GM19324 (cell line): ENCODE measurements around the gene PDE4D.
"Not testable (repeated sequence)": the region's sequence is repeated elsewhere in the genome, so short reads cannot be mapped to it uniquely, and the experiment has no call there.

Source experiments
- ATAC-seq: cut with Tn5 transposase; IDR thresholded peaks from one replicate; pipeline ENCODE4 v1.9.1; 2021; ENCODE audit warnings: mild to moderate bottlenecking, moderate library complexity; ENCODE audit not compliant: unreplicated experiment, low FRiP score

Gene PDE4D

DNA sequence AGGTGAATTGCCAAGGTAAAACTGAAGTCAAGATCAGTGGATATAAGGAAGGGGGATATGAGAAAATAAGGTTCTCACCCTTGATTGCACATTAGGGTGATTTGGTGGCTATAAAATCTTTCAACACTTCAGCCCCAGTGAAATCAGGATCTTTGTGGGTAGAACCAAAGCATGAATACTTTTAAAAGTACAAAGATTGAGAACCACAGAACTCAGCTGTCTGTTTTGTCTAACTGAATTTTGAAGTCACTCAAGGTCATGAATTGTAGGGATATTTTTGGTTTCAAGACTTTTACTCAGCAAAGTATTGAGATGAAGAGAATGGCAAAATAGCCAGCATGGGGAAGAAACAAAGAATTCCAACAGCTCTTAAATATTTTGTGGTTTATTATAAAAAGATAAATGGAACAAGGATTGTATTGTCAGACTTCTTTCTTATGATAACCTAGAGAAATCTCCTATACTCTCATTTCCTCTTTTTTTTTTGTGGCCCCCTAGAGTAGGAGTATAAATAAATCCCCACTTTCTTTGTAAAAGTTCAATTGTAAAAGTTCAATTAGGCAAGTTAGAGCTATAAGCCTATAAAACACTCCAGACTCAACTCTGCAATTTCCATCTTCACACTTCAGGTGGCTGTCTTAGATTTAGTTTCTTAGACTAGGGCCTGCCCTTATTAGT is 272.9 kb downstream of the PDE4D start:
- ATAC-seq, result no peak

DNA sequence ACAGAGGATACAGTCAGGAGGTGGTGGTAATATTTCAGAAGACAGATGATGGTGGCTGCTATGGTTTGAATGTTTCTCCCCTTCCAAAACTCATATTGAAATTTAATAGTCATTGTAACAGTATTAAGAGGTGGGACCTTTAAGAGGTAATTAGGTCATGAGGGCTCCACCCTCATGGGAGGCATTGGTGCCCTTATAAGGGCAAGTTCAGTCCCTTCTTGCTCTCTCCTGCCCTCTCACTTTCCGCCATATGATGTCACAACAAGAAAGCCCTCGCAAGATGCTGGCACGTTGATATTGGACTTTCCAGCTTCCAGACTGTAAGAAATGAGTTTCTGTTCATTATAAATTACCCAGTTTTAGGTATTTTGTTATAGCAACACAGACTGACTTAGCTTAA is 274.9 kb downstream of the PDE4D start:
- no peak for ATAC-seq

DNA sequence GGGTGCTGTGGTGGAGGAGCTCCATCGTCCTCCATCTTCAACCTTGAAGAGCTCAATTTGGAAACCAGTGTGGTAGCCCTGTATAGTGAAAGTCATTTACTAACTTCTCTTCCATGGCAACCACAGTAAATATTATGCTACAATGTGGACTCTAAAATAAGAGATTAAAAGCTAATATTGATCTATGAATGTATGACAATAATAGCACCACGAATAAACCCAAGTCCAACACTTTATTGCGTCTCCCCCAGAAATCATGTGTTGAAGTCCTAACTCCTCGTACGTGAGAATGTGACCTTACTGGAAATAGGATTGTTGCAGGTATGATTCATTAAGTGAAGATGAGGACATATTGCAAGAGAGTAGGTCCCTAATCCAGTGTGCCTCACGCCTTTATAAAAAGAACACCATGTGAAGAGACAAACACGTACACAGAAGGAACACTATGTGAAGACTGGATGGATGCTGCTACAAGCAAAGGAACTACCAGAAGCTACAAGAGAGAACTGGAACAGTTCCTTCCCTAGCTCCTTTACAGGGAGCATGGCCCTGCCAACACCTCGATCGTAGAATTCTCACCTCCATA is 276.2 kb downstream of the PDE4D start:
- ATAC-seq, result no peak

GRCh38 chr5:59616413-59616812 is 277.1 kb downstream of the PDE4D start:
- ATAC-seq, result no peak

DNA sequence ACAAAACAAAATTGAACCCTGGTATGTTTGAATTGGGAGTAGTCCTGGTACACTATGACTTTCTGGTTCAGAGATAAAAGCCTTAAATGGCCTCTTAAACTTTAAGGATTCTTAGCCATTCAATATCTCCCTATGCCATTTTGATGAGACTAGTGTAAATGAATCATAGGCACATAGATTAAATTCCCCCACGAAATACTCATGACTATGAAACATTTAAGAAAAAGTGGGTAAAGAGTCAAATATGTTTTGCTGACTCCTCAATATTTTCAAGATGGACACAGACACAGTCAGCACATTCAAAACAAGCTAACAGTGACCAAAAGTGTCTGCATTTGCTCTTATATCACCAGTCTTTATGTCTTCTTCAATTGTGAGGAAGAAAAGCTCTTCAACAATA is 278.3 kb downstream of the PDE4D start:
- ATAC-seq, result no peak

DNA sequence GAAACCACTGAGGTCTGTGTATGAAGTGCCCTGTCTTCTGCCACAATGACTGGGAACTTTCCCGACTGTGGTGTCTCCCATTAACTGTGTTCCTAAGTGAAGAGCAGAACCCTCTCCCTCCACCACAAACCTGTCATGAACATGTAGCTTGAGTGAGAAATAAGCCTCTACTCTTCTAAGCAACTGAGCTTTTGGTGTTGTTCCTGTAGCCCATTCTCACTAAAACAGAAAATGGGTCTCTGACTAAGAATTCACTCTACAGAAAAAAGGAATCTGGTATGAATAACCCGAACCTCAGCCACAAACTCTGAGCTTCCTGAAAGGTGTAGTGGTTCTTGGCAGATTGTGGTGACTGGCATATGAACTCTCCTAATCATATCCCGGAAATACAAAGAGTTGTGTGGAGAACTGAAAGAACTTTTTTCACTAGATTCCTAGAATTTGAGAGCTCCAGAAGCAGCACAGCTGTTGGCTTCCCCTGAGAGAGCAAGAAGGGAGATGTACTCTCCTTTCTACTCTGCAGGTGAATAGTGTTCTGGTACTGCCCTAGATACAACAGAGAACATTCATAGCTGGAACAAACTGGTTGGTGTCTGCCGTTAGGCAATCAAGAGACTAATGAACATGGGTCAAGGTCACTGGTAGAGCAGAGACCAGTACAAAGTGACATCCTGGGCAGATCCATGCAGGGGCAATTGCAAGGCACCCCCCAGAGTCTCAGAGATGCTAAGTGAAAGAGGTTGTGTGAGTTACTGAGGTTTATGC is 283.8 kb downstream of the PDE4D start:
- no peak for ATAC-seq

DNA sequence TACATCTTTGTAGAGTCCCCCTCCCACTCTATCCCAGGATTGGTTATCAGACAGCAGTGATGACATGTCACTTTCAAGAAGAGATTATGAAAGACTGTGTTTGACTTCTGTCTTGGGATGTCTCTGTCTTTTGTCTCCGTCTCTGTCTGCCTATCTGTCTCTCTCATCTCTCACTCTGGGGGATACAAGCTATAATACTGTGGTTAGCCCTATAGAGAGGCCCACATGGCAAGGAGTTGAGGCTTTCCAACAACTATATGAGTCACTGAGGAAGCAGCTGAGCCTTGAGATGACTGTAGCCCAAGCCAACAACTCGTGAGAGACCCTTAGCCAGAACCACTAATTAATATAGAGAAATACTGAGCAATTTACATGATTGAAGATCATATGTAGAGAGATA is 284.8 kb downstream of the PDE4D start:
- ATAC-seq, result no peak

- ATAC-seq, result no peak
Observed at GRCh38 chr5:59607138-59607765, 286.3 kb downstream of the PDE4D start.

DNA sequence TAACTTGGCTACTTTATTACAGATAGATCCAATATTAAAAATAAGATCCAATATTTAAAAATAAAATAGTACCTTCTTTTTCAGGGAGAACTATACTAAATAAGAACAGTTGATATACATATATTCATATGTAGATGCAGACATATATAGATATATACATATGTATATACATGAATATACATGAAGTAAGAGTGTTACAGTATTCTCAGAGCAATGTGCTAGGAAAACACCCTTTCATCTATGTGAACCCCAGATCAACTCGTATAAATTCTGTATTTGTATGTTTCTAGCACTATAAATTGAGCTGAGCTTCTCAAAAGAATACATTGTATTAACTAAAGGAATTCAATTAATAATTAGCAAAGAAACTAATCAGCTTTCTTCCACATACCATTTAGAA is 287.6 kb downstream of the PDE4D start:
- ATAC-seq, result no peak

DNA sequence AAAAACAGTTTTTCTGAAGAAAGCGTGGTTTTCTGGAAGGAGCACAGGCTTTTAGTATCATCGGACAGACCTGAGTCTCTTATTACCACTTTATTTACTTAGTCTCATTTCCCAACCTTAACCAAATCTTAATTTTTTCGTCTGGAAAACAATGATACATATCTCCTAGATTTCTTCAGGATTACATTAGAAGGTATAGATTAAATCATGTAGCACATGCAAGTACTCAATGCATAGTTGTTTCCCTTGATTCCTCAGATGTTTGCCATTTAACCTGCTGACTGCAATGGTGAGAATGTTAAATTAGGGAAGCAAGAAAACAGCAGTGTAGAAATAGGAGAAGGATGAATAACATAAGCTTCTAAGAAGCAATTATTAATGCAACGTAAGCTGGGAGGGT is 289.4 kb downstream of the PDE4D start:
- ATAC-seq, result no peak

- no peak for ATAC-seq
Observed at GRCh38 chr5:59600998-59601397, 292.5 kb downstream of the PDE4D start.

- no peak for ATAC-seq
Observed at GRCh38 chr5:59600153-59600552, 293.4 kb downstream of the PDE4D start.

GRCh38 chr5:59599729-59600128 is 293.8 kb downstream of the PDE4D start:
- no peak for ATAC-seq

GRCh38 chr5:59598547-59598874 is 295.0 kb downstream of the PDE4D start:
- ATAC-seq, result peak; percentile 44

DNA sequence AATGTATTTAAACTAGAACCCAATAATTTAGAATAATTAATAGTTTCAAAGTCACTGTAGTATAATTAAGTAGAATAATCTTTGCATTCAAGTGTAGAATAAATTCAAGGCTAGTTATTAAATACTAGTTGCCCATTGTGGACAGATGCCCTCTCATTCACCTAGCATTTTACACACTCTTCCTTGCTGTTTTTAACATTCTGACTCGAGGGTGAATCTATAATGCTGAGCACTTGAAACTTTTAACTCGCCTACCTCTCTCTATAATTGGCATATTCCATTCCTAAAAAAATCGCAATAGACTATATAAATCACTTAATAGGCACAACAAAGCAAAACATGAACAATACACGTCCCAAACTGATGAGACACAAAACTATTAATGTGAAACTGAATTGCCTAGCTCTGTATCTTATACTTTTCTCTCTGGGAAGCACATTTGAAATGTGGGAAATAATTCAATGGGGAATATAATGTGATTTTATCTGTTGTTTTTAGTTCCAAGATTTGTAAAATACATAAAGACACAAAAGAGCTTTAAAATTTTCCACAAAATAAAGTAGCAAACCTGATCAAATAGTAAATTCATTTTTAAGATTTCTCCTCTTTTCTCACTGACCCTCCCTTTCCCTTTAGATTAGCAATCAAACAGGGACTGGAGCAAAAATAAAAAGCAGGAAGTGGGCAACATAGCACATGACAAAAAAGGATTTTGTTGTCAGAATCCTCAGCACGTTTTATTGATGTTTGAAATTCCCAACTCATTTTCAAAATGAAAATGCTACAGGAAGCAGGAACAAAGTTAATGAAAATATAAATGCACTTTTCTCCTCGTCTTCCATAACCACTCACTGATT is 295.6 kb downstream of the PDE4D start:
- peak; percentile 15 for ATAC-seq

GRCh38 chr5:59596586-59597350 is 296.8 kb downstream of the PDE4D start:
- no peak for ATAC-seq

DNA sequence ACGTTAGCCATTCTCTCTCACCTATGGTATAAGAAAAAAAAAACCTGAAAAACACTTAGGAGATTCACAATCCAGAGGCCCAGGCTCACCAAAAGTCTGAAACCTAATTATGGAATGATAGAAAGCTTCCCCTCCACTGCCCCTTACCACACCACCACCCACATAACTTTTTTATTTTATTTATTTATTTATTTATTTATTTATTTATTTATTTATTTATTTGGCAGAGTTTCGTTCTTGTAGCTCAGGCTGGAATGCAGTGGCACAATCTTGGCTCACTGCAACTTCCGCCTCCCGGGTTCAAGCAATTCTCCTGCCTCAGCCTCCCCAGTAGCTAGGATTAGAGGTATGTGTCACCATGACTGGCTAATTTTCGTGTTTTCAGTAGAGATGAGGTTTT is 299.4 kb downstream of the PDE4D start:
- ATAC-seq, result not testable (repeated sequence)

GRCh38 chr5:59593439-59594007 is 300.0 kb downstream of the PDE4D start:
- no peak for ATAC-seq

DNA sequence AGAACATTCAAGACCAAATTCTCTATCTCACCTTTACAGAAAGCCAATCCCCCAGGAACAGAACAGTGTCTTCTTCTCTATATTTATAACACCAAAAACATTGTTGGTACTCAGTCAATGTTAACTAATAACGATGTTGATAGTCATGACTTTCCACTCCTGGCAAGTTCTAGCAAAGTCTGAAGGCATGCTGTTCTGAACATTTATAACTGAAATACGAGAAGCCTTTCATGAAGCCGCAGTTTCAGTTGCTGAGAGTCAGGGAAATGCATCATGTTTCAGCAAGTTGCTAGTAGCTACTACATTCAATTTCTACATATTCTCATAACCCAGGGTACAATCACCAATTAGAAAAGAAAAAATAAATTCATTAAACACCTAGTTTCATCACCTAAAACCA is 301.4 kb downstream of the PDE4D start:
- no peak for ATAC-seq

GRCh38 chr5:59591162-59591561 is 302.4 kb downstream of the PDE4D start:
- ATAC-seq, result peak; percentile 48
